HG02642 (cell line): Measurements from ENCODE around the gene TMEM101.
"Not testable (repeated sequence)": the region's sequence is repeated elsewhere in the genome, so short reads cannot be mapped to it uniquely, and the experiment has no call there.

Source experiments
- ATAC-seq: cut with Tn5 transposase; IDR thresholded peaks from one replicate; pipeline ENCODE4 v1.9.1; 2021; ENCODE audit warnings: mild to moderate bottlenecking; ENCODE audit not compliant: unreplicated experiment, poor library complexity

The TMEM101 gene

GRCh38 chr17:44014437-44015172 lies at the start of gene TMEM101:
Gene TMEM101 (minus strand): TSS chr17:44014963. CDS start chr17:44014952, 11 bp downstream.
- peak; percentile 79 for ATAC-seq

GRCh38 chr17:44063704-44064639 lies 49.2 kb upstream of the TMEM101 start:
- no peak for ATAC-seq

- ATAC-seq: no peak
These were observed 48.1 kb upstream of the TMEM101 start for GRCh38 chr17:44062871-44063270.

GRCh38 chr17:44061446-44061845 lies 46.7 kb upstream of the TMEM101 start:
- ATAC-seq: no peak

- no peak for ATAC-seq
These were observed 44.5 kb upstream of the TMEM101 start for GRCh38 chr17:44059101-44059892.

GRCh38 chr17:44053125-44053872 lies 38.5 kb upstream of the TMEM101 start:
- no peak for ATAC-seq

- no peak for ATAC-seq
These were observed 34.7 kb upstream of the TMEM101 start for GRCh38 chr17:44049294-44050060.

GRCh38 chr17:44046893-44047292 lies 32.1 kb upstream of the TMEM101 start:
- ATAC-seq: not testable (repeated sequence)

GRCh38 chr17:44045486-44045885 lies 30.7 kb upstream of the TMEM101 start:
- ATAC-seq: no peak

GRCh38 chr17:44044071-44044470 lies 29.3 kb upstream of the TMEM101 start:
- no peak for ATAC-seq

GRCh38 chr17:44043272-44043696 lies 28.5 kb upstream of the TMEM101 start:
- no peak for ATAC-seq

GRCh38 chr17:44039829-44040635 lies 25.3 kb upstream of the TMEM101 start:
- no peak for ATAC-seq

GRCh38 chr17:44038604-44039011 lies 23.8 kb upstream of the TMEM101 start:
- ATAC-seq: no peak

- no peak for ATAC-seq
These were observed 22.7 kb upstream of the TMEM101 start for GRCh38 chr17:44037471-44037870.

GRCh38 chr17:44034688-44035087 lies 19.9 kb upstream of the TMEM101 start:
- ATAC-seq: not testable (repeated sequence)

GRCh38 chr17:44033861-44034408 lies 19.2 kb upstream of the TMEM101 start:
- ATAC-seq: no peak

- no peak for ATAC-seq
These were observed 15.7 kb upstream of the TMEM101 start for GRCh38 chr17:44030482-44030881.

GRCh38 chr17:44029736-44030135 lies 15.0 kb upstream of the TMEM101 start:
- ATAC-seq: no peak
